CD4-positive, alpha-beta memory T cell (primary cell): ENCODE results near the gene WNT7B. TPM values are rescaled to one million over a fixed set of nuclear protein-coding genes. Genes with fewer than 3 reads are reported as not detected.

Source experiments
- CTCF ChIA-PET: fragments of 350-600 bp; sonication (Branson Sonifier 250); formaldehyde crosslinking; loops from one replicate; lab custom pipeline; 2021; ENCODE audit warnings: inconsistent platforms; ENCODE audit not compliant: partially characterized antibody; lab: Charles Lee
- POLR2A ChIA-PET: fragments of 350-600 bp; sonication (Branson Sonifier 250); formaldehyde crosslinking; loops from one replicate; lab custom pipeline; 2021; ENCODE audit not compliant: partially characterized antibody; lab: Charles Lee
- DNase-seq, 5 donors: peaks; one replicate each; pipeline versions ENCODE4 v3.0.0 to v3.0.0-alpha.2; 2020 to 2022; ENCODE audit warnings: mixed read lengths in 1 of 5
- H3K27ac ChIP-seq: one replicate; pipeline ENCODE4 v1.7.0; 2013; ENCODE audit warnings: low read depth, low read length
- H3K27me3 ChIP-seq: 2 replicates; pipeline ENCODE4 v1.7.0; 2013; ENCODE audit warnings: mild to moderate bottlenecking, low read length, moderate library complexity; ENCODE audit not compliant: insufficient read depth
- H3K36me3 ChIP-seq: 2 replicates; pipeline ENCODE4 v1.7.0; 2013; ENCODE audit warnings: mild to moderate bottlenecking, low read length, moderate library complexity; ENCODE audit not compliant: insufficient read depth
- H3K4me1 ChIP-seq: 2 replicates; pipeline ENCODE4 v1.7.0; 2013; ENCODE audit warnings: mild to moderate bottlenecking, low read length, moderate library complexity; ENCODE audit not compliant: insufficient read depth
- H3K4me3 ChIP-seq, 2 donors: one replicate each; pipeline ENCODE4 v1.7.0; 2013; ENCODE audit warnings: low read length in 2 of 2, mild to moderate bottlenecking in 1 of 2
- H3K9me3 ChIP-seq, 2 donors: one replicate each; pipeline ENCODE4 v1.7.0; 2013; ENCODE audit warnings: low read length in 2 of 2, control low read depth in 1 of 2; ENCODE audit not compliant: control insufficient read depth in 1 of 2
- H3K27ac Mint-ChIP-seq, 7 donors: one replicate each; pipeline ENCODE4 v1.8.0; 2020 to 2021; ENCODE audit warnings: mixed read lengths in 7 of 7, mild to moderate bottlenecking in 6 of 7, inconsistent platforms in 3 of 7, moderate library complexity in 3 of 7
- H3K27me3 Mint-ChIP-seq, 2 donors: one replicate each; pipeline ENCODE4 v1.8.0; 2020 to 2021; ENCODE audit warnings: mixed read lengths in 2 of 2
- H3K36me3 Mint-ChIP-seq, 2 donors: one replicate each; pipeline ENCODE4 v1.8.0; 2020 to 2021; ENCODE audit warnings: mixed read lengths in 2 of 2, inconsistent platforms in 1 of 2, mild to moderate bottlenecking in 1 of 2
- H3K4me1 Mint-ChIP-seq, 4 donors: one replicate each; pipeline ENCODE4 v1.8.0; 2020 to 2021; ENCODE audit warnings: mixed read lengths in 4 of 4, mild to moderate bottlenecking in 1 of 4
- H3K4me3 Mint-ChIP-seq, 8 donors: one replicate each; pipeline ENCODE4 v1.8.0; 2020 to 2021; ENCODE audit warnings: mixed read lengths in 8 of 8, mild to moderate bottlenecking in 7 of 8, moderate library complexity in 6 of 8, inconsistent platforms in 3 of 8
- H3K9me3 Mint-ChIP-seq, 8 donors: one replicate each; pipeline ENCODE4 v1.8.0; 2020 to 2021; ENCODE audit warnings: mixed read lengths in 8 of 8, mild to moderate bottlenecking in 5 of 8, inconsistent platforms in 3 of 8, moderate library complexity in 1 of 8
- intact Hi-C: fragments of 100-400 bp; cut with micrococcal nuclease; formaldehyde crosslinking; loops from one replicate; pipeline ENCODE4 v1.15.1; 2023
- polyA plus RNA-seq, 2 donors: library from polyadenylated mRNA; unstranded; fragments of 300-500 nt; fragmentation: Illumina TruSeq; gene quantifications; one replicate each; pipeline ENCODE4 v1.2.3, GENCODE V29; 2021
- total RNA-seq, 2 experiments: library from RNA; stranded (reverse); gene quantifications; one replicate each; pipeline ENCODE4 v1.2.3, GENCODE V29; 2021

The WNT7B gene
- total and polyA plus RNA-seq, 4 experiments from 2014 or later = not detected

- ChIA-PET POLR2A (no interaction called here), CTCF (interaction anchor here (1.1 to 3.4 kb wide), 2 partner anchors 10 to 138 kb away, joined by 3 to 12 read pairs; no protein-coding TSS in a partner anchor)
- intact Hi-C loops = no loop called here
These were observed 7.5 kb upstream of the WNT7B start for GRCh38 chr22:45984316-45984916.

GRCh38 chr22:45983797-45984196 lies 6.8 kb upstream of the WNT7B start:
- Mint-ChIP-seq H3K9me3 (peaks cover 0 to 10% (median 0%) of the 10 kb centered on the region in 8 donors), H3K4me3 (no peak overlapping the region), H3K27me3 (peaks cover 0 to 4% of the 10 kb centered on the region in 2 donors), H3K27ac (peak overlapping the region in 1 of 7 donors; percentile 27), H3K4me1 (peaks cover 0 to 3% (median 0%) of the 10 kb centered on the region in 4 donors), H3K36me3 (no peaks in the 10 kb centered on the region)
- Histone ChIP-seq H3K27me3 (no peaks in the 10 kb centered on the region), H3K4me1 (peaks cover 5% of the 10 kb centered on the region), H3K4me3 (no peak overlapping the region), H3K27ac (no peak overlapping the region), H3K36me3 (no peaks in the 10 kb centered on the region), H3K9me3 (no peaks in the 10 kb centered on the region)
- intact Hi-C loops = no loop called here
- DNase-seq = no peak
- POLR2A ChIA-PET = no interaction called here
- CTCF ChIA-PET = interaction anchor here (3.4 kb wide), 1 partner anchor 11 kb away, joined by 12 read pairs; no protein-coding TSS in a partner anchor

More at GRCh38 chr22:45984316-45984916, 7.5 kb upstream of the WNT7B start:
- peak overlapping the region in 1 of 7 donors; percentile 27 for H3K27ac Mint-ChIP-seq
- Histone ChIP-seq H3K4me3 (no peak overlapping the region), H3K9me3 (no peaks in the 10 kb centered on the region), H3K27me3 (no peaks in the 10 kb centered on the region), H3K4me1 (peaks cover 1% of the 10 kb centered on the region), H3K36me3 (no peaks in the 10 kb centered on the region), H3K27ac (no peak overlapping the region)
- H3K4me3 Mint-ChIP-seq = no peak overlapping the region
- no peak for DNase-seq
- no peaks in the 10 kb centered on the region for H3K36me3 Mint-ChIP-seq
- H3K9me3 Mint-ChIP-seq = peaks cover 0 to 10% (median 0%) of the 10 kb centered on the region in 8 donors
- peaks cover 0 to 3% (median 0%) of the 10 kb centered on the region in 4 donors for H3K4me1 Mint-ChIP-seq
- peaks cover 0 to 4% of the 10 kb centered on the region in 2 donors for H3K27me3 Mint-ChIP-seq

- POLR2A ChIA-PET = no interaction called here
- Mint-ChIP-seq H3K27ac (no peak overlapping the region), H3K4me1 (peaks cover 2 to 12% (median 7%) of the 10 kb centered on the region in 4 donors), H3K36me3 (no peaks in the 10 kb centered on the region), H3K4me3 (no peak overlapping the region), H3K27me3 (peaks cover 6 to 7% of the 10 kb centered on the region in 2 donors), H3K9me3 (peaks cover 0 to 7% (median 0%) of the 10 kb centered on the region in 8 donors)
- H3K4me1 ChIP-seq = peaks cover 20% of the 10 kb centered on the region
- peaks cover 9% of the 10 kb centered on the region for H3K27me3 ChIP-seq
- H3K36me3 ChIP-seq = no peaks in the 10 kb centered on the region
- no peak overlapping the region for H3K4me3 ChIP-seq
- intact Hi-C loops = no loop called here
- CTCF ChIA-PET = interaction anchor here (1.9 kb wide), 1 partner anchor 334 kb away, joined by 4 read pairs; no protein-coding TSS in a partner anchor
- no peak for DNase-seq
- no peak overlapping the region for H3K27ac ChIP-seq
- no peaks in the 10 kb centered on the region for H3K9me3 ChIP-seq
These were observed 3.8 kb upstream of the WNT7B start for GRCh38 chr22:45980761-45981160.

GRCh38 chr22:45980268-45980570 lies 3.3 kb upstream of the WNT7B start:
- intact Hi-C loops = no loop called here
- CTCF ChIA-PET = no interaction called here
- H3K36me3 Mint-ChIP-seq = no peaks in the 10 kb centered on the region
- peaks cover 2 to 13% (median 7%) of the 10 kb centered on the region in 4 donors for H3K4me1 Mint-ChIP-seq
- Histone ChIP-seq H3K36me3 (no peaks in the 10 kb centered on the region), H3K27ac (no peak overlapping the region), H3K27me3 (peaks cover 14% of the 10 kb centered on the region), H3K4me3 (no peak overlapping the region), H3K9me3 (no peaks in the 10 kb centered on the region), H3K4me1 (peaks cover 20% of the 10 kb centered on the region)
- no peak overlapping the region for H3K4me3 Mint-ChIP-seq
- no peak overlapping the region for H3K27ac Mint-ChIP-seq
- POLR2A ChIA-PET = no interaction called here
- H3K9me3 Mint-ChIP-seq = peaks cover 0 to 5% (median 0%) of the 10 kb centered on the region in 8 donors
- peaks cover 7 to 9% of the 10 kb centered on the region in 2 donors for H3K27me3 Mint-ChIP-seq
- peak in 1 of 5 donors; percentile 3 for DNase-seq

GRCh38 chr22:45978275-45978713 lies 1.3 kb upstream of the WNT7B start:
- H3K4me3 ChIP-seq = peak overlapping the region in 1 of 2 donors; percentile 60
- peaks cover 2 to 25% (median 5%) of the 10 kb centered on the region in 4 donors for H3K4me1 Mint-ChIP-seq
- H3K36me3 ChIP-seq = no peaks in the 10 kb centered on the region
- H3K36me3 Mint-ChIP-seq = no peaks in the 10 kb centered on the region
- H3K4me3 Mint-ChIP-seq = peak overlapping the region in 5 of 8 donors; percentile 52 to 66 (median 61)
- H3K27me3 ChIP-seq = peaks cover 23% of the 10 kb centered on the region
- no peak overlapping the region for H3K27ac ChIP-seq
- H3K4me1 ChIP-seq = peaks cover 20% of the 10 kb centered on the region
- H3K9me3 ChIP-seq = no peaks in the 10 kb centered on the region
- ChIA-PET CTCF (no interaction called here), POLR2A (no interaction called here)
- peaks cover 0 to 1% (median 0%) of the 10 kb centered on the region in 8 donors for H3K9me3 Mint-ChIP-seq
- H3K27me3 Mint-ChIP-seq = peaks cover 21 to 23% of the 10 kb centered on the region in 2 donors
- H3K27ac Mint-ChIP-seq = peak overlapping the region in 1 of 7 donors; percentile 30
- intact Hi-C loops = no loop called here
- no peak for DNase-seq

- peaks cover 23% of the 10 kb centered on the region for H3K27me3 ChIP-seq
- peak overlapping the region in 7 of 8 donors; percentile 54 to 70 (median 64) for H3K4me3 Mint-ChIP-seq
- H3K4me1 Mint-ChIP-seq = peaks cover 2 to 25% (median 7%) of the 10 kb centered on the region in 4 donors
- peak in 1 of 5 donors; percentile 25 for DNase-seq
- H3K9me3 ChIP-seq = no peaks in the 10 kb centered on the region
- ChIA-PET CTCF (no interaction called here), POLR2A (no interaction called here)
- H3K36me3 ChIP-seq = no peaks in the 10 kb centered on the region
- H3K27ac Mint-ChIP-seq = peak overlapping the region in 2 of 7 donors; percentile 4 to 30
- peaks cover 25 to 27% of the 10 kb centered on the region in 2 donors for H3K27me3 Mint-ChIP-seq
- H3K4me3 ChIP-seq = no peak overlapping the region
- intact Hi-C loops = no loop called here
- H3K36me3 Mint-ChIP-seq = no peaks in the 10 kb centered on the region
- peaks cover 20% of the 10 kb centered on the region for H3K4me1 ChIP-seq
- H3K9me3 Mint-ChIP-seq = peaks cover 0 to 1% (median 0%) of the 10 kb centered on the region in 8 donors
- no peak overlapping the region for H3K27ac ChIP-seq
These were observed 751 bp upstream of the WNT7B start for GRCh38 chr22:45977551-45978274.
